MCF 10A (cell line): ENCODE data around the gene NCL. TPM values are rescaled to one million over a fixed set of nuclear protein-coding genes. Genes with fewer than 3 reads are reported as not detected.

Experiments
- Bru-seq: library from RNA; stranded (reverse); fragments of 400-500 nt; gene quantifications from one replicate; lab custom pipeline; 2021; lab: Mats Ljungman, UMichigan
- BruChase-seq, 2 experiments: library from RNA; stranded (reverse); fragments of 400-500 nt; gene quantifications; one replicate each; lab custom pipeline; 2021; lab: Mats Ljungman, UMichigan
- BruUV-seq: library from RNA; stranded (reverse); fragments of 400-500 nt; replicated peaks from 2 replicates; lab custom pipeline; 2021; lab: Mats Ljungman, UMichigan
- CTCF ChIA-PET: fragments of 300-600 bp; sonication (Branson Sonifier 250); formaldehyde crosslinking; extraction: SDS; loops from one replicate; lab custom pipeline; 2021; ENCODE audit warnings: antibody characterized with exemption, inconsistent platforms; lab: Yijun Ruan, JAX
- POLR2A ChIA-PET: fragments of 300-600, 350-650 bp; sonication (Branson Sonifier 250); formaldehyde crosslinking; extraction: SDS; loops from one replicate; lab custom pipeline; 2020; ENCODE audit warnings: antibody characterized with exemption, inconsistent platforms; lab: Yijun Ruan, JAX
- DNase-seq: peaks from one replicate; pipeline ENCODE4 v3.0.0-alpha.2; 2018; ENCODE audit not compliant: unreplicated experiment
- H3K27ac Mint-ChIP-seq: one replicate; pipeline ENCODE4 v1.8.0; 2022; ENCODE audit warnings: mild to moderate bottlenecking, low read depth, mixed read lengths; ENCODE audit not compliant: unreplicated experiment
- H3K27me3 Mint-ChIP-seq: one replicate; pipeline ENCODE4 v1.8.0; 2022; ENCODE audit warnings: mixed read lengths; ENCODE audit not compliant: insufficient read depth, unreplicated experiment
- H3K36me3 Mint-ChIP-seq: one replicate; pipeline ENCODE4 v1.8.0; 2022; ENCODE audit warnings: mild to moderate bottlenecking, moderate library complexity, mixed read lengths; ENCODE audit not compliant: insufficient read depth, unreplicated experiment
- H3K4me1 Mint-ChIP-seq: one replicate; pipeline ENCODE4 v1.8.0; 2022; ENCODE audit warnings: mixed read lengths; ENCODE audit not compliant: insufficient read depth, unreplicated experiment
- H3K4me3 Mint-ChIP-seq: one replicate; pipeline ENCODE4 v1.8.0; 2022; ENCODE audit warnings: mild to moderate bottlenecking, moderate library complexity, mixed read lengths; ENCODE audit not compliant: unreplicated experiment
- H3K9me3 Mint-ChIP-seq: one replicate; pipeline ENCODE4 v1.8.0; 2022; ENCODE audit warnings: mixed read lengths; ENCODE audit not compliant: unreplicated experiment
- CTCF ChIP-seq: fragments of 200-600 bp; IDR thresholded peaks from one replicate; pipeline ENCODE4 v1.8.0; 2022; ENCODE audit warnings: antibody characterized with exemption, mild to moderate bottlenecking; ENCODE audit not compliant: unreplicated experiment
- intact Hi-C: fragments of 100-400 bp; cut with micrococcal nuclease; formaldehyde crosslinking; loops from 2 replicates; pipeline ENCODE4 v1.14.1; 2022
- long read RNA-seq: library from polyadenylated mRNA; stranded (forward); transcript quantifications from one replicate; pipeline ENCODE4 v2.0.0, GENCODE V29; 2022
- total RNA-seq: library from RNA; stranded (reverse); gene quantifications from 2 replicates; pipeline ENCODE4 v1.2.3, GENCODE V29; 2022

The NCL gene, protein sequence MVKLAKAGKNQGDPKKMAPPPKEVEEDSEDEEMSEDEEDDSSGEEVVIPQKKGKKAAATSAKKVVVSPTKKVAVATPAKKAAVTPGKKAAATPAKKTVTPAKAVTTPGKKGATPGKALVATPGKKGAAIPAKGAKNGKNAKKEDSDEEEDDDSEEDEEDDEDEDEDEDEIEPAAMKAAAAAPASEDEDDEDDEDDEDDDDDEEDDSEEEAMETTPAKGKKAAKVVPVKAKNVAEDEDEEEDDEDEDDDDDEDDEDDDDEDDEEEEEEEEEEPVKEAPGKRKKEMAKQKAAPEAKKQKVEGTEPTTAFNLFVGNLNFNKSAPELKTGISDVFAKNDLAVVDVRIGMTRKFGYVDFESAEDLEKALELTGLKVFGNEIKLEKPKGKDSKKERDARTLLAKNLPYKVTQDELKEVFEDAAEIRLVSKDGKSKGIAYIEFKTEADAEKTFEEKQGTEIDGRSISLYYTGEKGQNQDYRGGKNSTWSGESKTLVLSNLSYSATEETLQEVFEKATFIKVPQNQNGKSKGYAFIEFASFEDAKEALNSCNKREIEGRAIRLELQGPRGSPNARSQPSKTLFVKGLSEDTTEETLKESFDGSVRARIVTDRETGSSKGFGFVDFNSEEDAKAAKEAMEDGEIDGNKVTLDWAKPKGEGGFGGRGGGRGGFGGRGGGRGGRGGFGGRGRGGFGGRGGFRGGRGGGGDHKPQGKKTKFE
- total RNA-seq = 578 and 778 TPM in 2 replicates
- Bru-seq, nascent RNA = percentile 100 among the genes with signal in this experiment
- percentile 100 among the genes with signal in this experiment for BruChase-seq, experiment 1, labeled RNA remaining after a 6-hour chase
- percentile 100 among the genes with signal in this experiment for BruChase-seq, experiment 2, labeled RNA remaining after a 2-hour chase
- long read RNA-seq, full-length matches to known transcripts = 1,036 of 1,174 reads
- long read RNA-seq, partial matches to known transcripts = 42 of 1,174 reads
- long read RNA-seq, other reads (novel, unspliced or antisense) = 96 of 1,174 reads

DNA sequence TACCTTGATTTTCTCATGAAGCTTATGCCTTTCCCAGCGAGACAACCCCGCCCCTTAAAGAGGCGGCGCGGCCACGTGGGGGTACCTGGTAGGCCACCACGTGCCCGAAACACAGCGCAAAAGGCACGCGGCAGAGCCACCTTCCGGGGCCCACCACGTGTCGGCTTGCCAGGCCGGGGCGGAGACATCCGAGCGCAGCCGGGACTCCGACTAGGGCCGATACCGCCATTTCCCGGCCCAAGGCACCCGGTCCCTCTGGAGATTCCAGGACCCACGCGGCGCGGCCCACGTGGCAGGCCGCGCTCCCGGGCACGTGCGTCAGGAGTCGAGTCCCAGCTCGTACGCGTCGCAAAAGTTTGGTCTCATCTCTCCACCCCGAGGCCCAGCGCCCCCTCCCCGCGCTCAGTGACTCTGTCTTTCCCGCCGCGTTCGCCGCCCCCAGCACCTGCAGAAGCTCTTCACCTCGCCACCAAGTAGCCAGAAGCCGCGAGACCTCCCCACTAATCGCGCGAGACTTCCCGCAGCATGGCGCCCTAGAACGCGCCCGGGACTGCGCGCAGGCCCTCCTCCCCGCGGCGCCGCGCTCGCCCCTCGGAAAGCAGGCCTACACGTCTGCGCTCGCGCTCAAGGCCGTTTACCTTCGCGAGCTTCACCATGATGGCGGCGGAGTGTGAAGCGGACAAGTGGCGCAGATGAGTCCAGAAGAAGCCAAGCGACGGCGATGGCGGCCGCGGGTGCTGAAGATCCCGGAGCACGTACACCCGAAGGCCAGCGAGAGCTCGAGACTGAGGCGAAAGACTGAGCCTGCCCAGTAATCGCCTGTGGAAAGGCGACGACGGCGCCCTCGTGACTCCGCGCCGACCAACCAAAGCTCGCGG lies at the start of gene NCL:
TSS of gene NCL (minus strand) at position 787 of the 878 bp plus-strand sequence. CDS start at position 656, 131 bp downstream.
- TSS peak; percentile 37 for BruUV-seq
- Mint-ChIP-seq H3K9me3 (no peaks in the 10 kb centered on the region), H3K4me1 (peaks cover 33% of the 10 kb centered on the region), H3K27me3 (no peaks in the 10 kb centered on the region), H3K4me3 (peak within 1 kb of the TSS; percentile 88), H3K27ac (peak within 1 kb of the TSS; percentile 100), H3K36me3 (peaks cover 56% of the 10 kb centered on the region)
- no peak for TF ChIP-seq CTCF
- DNase-seq = peak; percentile 98
- POLR2A ChIA-PET = interaction anchor here (0.5 to 5.1 kb wide), 39 partner anchors 9 to 1542 kb away, joined by 3 to 74 read pairs (median 5); partner anchors contain the start of genes EIF4E2, FBXO36, PTMA and TIGD1
- CTCF ChIA-PET = interaction anchor here (0.7 to 2.9 kb wide), 5 partner anchors 11 to 250 kb away, joined by 3 to 19 read pairs (median 3); no protein-coding TSS in a partner anchor
- intact Hi-C loops = no loop called here

GRCh38 chr2:231513746-231514224 lies 49.5 kb upstream of the NCL start:
- TSS peak; percentile 83 for BruUV-seq
- CTCF ChIA-PET = no interaction called here
- H3K4me1 Mint-ChIP-seq = peaks cover 7% of the 10 kb centered on the region
- peaks cover 13% of the 10 kb centered on the region for H3K36me3 Mint-ChIP-seq
- no peak for DNase-seq
- POLR2A ChIA-PET = interaction anchor here (0.6 to 3.0 kb wide), 6 partner anchors 9 to 99 kb away, joined by 3 to 36 read pairs (median 4); partner anchors contain the start of gene NCL
- no peaks in the 10 kb centered on the region for H3K9me3 Mint-ChIP-seq
- H3K27ac Mint-ChIP-seq = peak overlapping the region; percentile 95
- TF ChIP-seq CTCF = no peak
- H3K27me3 Mint-ChIP-seq = no peaks in the 10 kb centered on the region
- peak overlapping the region; percentile 83 for H3K4me3 Mint-ChIP-seq
- intact Hi-C loops = no loop called here

- no peak for TF ChIP-seq CTCF
- H3K27ac Mint-ChIP-seq = no peak overlapping the region
- H3K9me3 Mint-ChIP-seq = no peaks in the 10 kb centered on the region
- H3K36me3 Mint-ChIP-seq = peaks cover 18% of the 10 kb centered on the region
- no peak overlapping the region for H3K4me3 Mint-ChIP-seq
- peaks cover 7% of the 10 kb centered on the region for H3K4me1 Mint-ChIP-seq
- ChIA-PET POLR2A (interaction anchor here (1.8 kb wide), 1 partner anchor 48 kb away, joined by 12 read pairs; the partner anchor contains the start of gene NCL), CTCF (interaction anchor here (0.6 to 1.3 kb wide), 4 partner anchors 29 to 163 kb away, joined by 3 to 4 read pairs (median 3); no protein-coding TSS in a partner anchor)
- BruUV-seq = no TSS peak
- DNase-seq = no peak
- intact Hi-C loops = no loop called here
- H3K27me3 Mint-ChIP-seq = no peaks in the 10 kb centered on the region
Observed at GRCh38 chr2:231512222-231512621, 47.9 kb upstream of the NCL start.
